SIG-M5 treated with dmso at 0.1 percent for 504 hours (cell line): ENCODE measurements around the gene SNX9.
"Not testable (repeated sequence)": the region's sequence is repeated elsewhere in the genome, so short reads cannot be mapped to it uniquely, and the experiment has no call there.

Experiments
- DNase-seq: peaks from one replicate; lab custom pipeline; 2025; ENCODE audit not compliant: unreplicated experiment; lab: John Stamatoyannopoulos, UW

SNX9 gene

GRCh38 chr6:157880534-157880933, 57.5 kb downstream of the SNX9 start:
- no peak for DNase-seq

- DNase-seq, result no peak
These were observed 58.3 kb downstream of the SNX9 start for GRCh38 chr6:157881342-157881741.

DNA sequence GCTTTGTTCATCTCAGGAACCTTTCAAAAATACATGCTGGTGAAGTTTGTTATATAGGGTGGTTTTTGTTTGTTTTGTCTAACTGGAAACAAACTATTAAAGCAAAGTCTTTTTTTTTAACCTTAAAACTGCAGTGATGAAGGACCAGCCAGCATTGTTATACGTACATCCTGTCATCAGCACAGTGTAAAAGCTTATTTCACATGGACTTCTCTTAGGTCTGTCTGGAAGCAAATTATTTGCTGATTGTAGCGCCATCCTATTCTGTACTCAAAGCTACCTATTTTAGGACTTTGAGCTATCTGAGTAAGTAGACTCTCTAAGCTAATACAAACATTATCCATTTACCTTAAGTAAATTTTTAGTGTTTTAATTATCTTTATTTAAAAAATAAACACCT, 61.7 kb downstream of the SNX9 start:
- DNase-seq, result no peak

- DNase-seq, result no peak
These were observed 62.3 kb downstream of the SNX9 start for GRCh38 chr6:157885211-157885788.

DNA sequence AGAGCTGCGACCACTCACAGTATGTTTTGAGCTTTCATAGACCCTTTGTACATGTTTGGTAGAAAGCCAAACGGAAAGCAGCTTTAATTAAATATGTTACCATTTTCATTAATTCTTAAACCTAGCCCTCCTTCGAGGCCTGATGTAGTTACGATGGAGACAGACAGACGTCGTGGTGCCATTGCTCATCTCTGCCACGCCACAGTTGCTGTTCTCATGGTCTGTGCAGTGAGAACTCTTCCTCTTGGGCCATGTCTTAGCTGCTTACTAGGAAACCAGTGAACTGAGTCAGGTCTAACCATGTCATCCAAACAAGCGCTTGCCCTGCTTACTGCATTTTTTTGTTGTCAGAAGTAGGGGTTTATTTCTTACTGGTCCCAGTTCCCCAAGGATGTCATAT, 62.8 kb downstream of the SNX9 start:
- no peak for DNase-seq

DNA sequence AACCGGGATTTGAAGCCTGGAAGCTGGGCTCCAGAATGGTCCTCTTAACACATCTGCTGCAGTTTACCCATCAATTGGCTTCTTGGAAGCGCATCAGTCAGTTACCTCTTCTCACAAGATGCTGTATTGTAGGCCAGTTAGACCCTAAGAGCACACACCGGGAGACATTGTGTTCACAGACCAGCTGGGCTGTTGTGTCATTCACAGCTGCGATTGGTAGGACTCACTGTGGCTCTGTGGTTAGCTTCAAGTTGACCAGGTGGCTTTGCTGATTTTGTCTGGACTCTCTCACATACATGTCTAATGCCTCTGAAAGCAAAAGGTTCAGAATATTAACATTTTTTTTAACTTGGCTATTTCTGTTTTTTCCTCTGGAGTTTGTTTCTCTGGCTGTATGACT, 64.8 kb downstream of the SNX9 start:
- no peak for DNase-seq

DNA sequence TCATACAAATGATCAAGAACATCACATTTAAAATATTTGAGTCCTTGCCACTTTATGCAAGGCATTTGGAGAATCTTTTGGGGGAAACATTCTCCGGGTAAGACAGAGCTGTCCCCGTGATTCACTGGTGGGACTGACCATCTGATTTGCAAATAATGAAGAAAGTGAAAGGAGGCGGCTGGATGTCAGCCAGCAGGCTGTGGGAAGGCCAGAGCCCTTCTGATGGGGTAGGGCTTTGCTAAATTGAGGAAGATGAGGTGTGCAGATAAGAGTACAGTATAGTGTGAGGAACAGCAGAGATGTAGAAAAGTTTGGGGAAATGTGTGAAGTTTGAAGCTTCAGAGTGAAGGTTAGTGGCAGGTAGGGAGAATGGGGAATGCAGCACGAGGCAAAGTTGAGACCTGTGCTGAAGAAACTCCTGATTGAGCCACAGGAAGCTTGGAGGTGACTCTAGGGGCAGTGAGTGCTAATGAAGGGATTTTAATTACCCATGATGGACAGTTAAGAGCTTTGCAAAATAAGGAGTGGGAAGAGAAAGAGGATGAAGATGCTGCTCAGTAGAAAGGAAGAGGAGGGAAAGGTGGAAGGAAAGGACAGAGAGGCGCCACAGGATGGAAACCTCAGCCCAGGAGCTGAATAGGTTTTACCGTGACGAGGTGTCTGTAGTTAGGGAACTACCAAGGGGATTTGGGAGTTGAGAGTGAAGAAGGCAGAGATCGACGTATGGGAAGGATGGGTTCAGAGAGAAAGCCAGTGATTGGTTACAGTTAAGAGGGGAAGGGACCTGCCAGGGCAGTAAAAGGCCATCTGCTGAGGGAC, 68.7 kb downstream of the SNX9 start:
- DNase-seq, result no peak

GRCh38 chr6:157892363-157892877, 69.4 kb downstream of the SNX9 start:
- no peak for DNase-seq

DNA sequence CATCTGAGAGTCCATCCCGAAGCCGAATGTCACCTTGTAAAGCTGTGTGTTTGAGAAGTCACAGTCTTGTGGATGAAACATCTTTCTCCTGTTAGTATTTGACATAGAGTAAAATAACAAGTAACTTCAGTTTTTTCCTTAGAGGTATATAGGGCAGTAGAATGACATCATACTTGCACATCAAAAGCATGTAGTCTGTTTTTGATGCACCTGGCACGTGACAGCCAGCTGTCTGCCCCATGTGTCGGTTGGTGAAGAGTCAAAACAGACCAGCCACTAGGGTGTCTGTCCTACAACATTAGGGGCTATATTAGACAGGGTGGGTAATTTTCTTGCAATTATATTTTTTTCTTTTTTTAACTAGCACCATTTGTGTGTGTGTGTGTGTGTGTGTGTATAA, 70.2 kb downstream of the SNX9 start:
- DNase-seq, result no peak

- no peak for DNase-seq
These were observed 72.5 kb downstream of the SNX9 start for GRCh38 chr6:157895585-157895984.

DNA sequence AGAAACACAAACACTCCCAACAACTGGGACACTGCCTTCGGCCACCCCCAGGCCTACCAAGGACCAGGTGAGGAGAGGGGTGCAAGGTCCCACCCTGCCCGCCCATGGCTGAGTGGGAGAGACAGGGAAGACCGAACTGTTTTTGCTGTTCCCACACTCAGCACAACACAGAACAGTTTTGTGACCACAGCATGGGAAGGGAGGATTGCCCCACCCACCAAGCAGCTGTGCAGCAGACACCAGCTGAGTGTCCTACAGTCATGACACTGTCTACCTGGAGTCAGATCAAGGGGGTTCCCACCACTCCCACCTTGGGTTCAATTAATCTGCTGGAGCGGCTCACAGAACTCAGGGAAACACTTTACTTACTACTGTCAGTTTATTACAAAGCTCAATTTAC, 73.9 kb downstream of the SNX9 start:
- no peak for DNase-seq

GRCh38 chr6:157898169-157898568, 75.1 kb downstream of the SNX9 start:
- no peak for DNase-seq

- DNase-seq, result no peak
These were observed 75.6 kb downstream of the SNX9 start for GRCh38 chr6:157898640-157899039.

- not testable (repeated sequence) for DNase-seq
These were observed 77.2 kb downstream of the SNX9 start for GRCh38 chr6:157900262-157900661.

DNA sequence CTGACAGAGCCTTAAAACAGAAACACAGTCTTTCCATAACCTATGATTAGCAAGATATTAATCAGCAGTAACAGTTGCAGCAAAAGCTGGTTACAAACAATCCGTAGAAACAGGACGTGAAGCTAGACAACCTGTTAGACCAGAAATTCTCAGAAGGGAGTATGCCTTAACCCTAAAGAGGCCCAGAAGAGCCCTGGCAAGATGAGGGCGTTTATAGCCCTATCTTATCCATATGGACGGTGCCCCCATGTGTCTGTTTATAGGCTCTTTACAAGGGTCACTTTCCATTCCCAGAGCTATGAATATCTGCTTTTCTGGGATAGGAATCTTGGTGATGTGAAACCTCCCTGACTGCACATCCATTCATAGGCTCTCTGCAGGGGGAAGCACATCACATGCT, 77.7 kb downstream of the SNX9 start:
- not testable (repeated sequence) for DNase-seq

DNA sequence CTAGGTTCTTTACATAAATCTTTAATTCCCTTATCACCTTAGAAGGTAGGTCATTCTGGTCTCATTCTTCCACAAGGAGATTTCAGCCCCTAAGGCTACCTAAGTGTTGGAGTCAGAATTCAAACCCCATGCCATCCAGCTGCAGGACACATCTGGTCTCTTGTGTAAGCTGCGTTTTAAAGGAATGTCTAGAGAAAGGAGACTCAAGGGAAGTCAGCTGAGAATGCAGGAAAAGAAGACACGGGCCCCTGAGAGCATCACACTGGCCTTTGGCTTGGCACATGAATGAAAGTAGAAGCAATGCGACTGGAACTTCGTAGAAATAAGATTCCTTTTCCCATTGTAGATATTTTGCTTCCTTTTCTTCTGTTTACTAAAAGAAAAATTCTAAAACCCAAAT, 82.0 kb downstream of the SNX9 start:
- no peak for DNase-seq

- DNase-seq, result no peak
These were observed 82.7 kb downstream of the SNX9 start for GRCh38 chr6:157905590-157906342.

GRCh38 chr6:157906537-157907061, 83.6 kb downstream of the SNX9 start:
- no peak for DNase-seq

- no peak for DNase-seq
These were observed 84.6 kb downstream of the SNX9 start for GRCh38 chr6:157907651-157908050.

DNA sequence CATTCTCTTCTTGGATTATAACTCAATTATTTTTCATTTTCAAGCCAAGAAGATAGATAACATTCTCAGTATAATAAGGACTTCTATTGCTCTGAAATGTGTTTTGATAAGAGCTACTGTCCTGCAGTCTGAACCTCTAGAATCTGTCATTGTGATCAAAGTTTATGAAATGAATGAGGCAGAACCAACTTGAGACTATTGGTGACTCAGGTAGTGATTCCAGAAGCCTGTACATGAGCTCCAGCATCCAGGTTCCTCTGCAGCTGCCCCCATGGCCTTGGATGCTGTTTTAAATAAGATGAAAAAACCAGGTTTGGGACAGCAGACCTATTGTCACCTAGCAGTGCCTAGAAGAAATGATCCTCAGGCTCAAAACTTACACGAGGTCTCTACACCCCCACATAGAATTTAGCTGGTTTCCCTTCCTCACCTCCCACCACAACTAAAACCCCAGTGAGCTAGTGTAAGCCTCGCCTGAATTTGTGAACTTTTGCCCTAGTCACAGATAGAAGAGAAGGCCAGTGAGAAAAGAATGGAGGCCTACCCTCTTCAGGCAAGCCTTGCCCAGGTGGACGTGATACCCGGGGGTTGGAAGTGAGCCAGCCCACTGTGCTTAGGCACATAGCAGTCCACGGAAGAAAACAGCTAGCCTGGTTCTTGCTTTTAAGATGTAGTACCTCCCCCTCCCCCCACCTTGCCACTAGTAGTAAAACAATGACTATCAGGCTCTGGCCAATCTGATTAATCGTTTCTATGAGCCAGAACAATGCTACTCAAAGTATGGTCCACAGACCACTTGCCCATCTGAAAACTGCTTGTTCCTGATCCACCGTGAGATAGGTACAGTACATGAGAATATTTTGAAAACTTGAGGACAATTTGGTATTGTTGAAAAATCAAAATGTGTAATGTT, 85.6 kb downstream of the SNX9 start:
- DNase-seq, result no peak

- no peak for DNase-seq
These were observed 86.2 kb downstream of the SNX9 start for GRCh38 chr6:157909282-157909664.
